ENCODE results near the gene ZNF619.

ZNF619 gene

DNA sequence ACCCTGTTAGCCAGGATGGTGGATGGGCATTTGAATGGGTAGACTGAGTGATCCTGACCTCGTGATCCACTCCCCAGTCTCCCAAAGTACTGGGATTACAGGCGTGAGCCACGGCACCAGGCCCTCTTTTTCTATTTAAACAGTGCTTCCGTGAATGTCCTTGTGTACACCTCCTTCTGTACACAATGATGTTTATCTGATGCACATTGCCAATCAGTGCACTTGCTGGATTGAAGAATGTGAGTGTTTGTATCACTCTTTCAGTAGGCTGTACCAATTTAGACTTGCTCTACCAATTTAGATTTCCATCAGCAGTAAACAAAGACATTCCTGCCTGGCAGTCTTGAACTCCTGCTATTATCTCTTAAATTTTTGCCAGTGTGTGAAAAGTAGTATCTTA lies 8.9 kb upstream of the ZNF619 start:
- no peak for DNase-seq

DNA sequence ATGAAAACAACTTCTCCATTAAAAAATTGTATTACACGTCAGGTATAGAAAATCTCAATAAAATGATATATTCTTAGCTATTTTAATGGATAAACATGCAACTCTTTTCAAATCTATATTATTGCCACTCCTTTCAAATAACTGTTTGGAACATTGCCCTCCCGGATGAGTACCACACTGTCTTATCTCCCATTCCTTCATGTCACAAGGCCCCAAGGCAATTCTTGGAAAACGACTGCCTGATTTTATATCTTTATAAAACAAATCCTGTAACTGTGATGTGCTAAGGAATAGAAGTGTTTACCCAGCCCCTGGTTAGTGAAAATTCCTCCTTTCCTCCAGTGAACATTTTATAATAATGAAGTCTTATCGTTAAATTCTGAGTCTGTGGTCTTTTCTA lies 6.2 kb upstream of the ZNF619 start:
- no peak for DNase-seq

DNA sequence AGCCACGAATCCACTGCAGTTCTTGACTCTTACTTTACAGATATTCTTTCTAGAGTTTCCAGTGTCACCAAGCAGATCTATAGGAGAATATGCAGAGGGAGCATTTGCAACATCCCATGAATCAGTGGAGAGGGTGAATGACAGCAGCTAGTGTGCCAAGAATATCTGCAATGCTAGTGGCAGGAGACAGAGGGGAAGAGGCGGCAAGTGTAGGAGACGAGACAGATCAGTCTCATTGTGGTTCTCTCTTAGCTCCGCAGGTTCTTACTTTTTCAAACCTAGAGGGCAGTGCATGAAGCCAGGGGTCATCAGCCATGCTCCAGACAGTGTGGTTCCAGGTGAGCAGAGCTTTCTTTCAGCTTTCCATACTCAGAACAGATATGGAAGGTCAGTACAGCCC lies 744 bp downstream of the ZNF619 start:
- DNase-seq = no peak

DNA sequence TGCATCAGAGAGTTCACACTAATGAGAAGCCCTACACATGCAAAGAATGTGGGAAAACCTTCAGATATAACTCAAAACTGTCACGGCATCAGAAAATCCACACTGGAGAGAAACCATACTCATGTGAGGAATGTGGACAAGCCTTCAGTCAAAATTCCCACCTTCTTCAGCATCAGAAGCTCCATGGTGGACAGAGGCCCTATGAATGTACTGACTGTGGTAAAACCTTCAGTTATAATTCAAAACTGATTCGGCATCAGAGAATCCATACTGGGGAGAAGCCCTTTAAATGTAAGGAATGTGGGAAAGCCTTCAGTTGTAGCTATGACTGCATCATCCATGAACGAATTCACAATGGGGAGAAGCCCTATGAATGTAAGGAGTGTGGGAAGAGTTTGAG lies 10.2 kb downstream of the ZNF619 start:
- DNase-seq = no peak

DNA sequence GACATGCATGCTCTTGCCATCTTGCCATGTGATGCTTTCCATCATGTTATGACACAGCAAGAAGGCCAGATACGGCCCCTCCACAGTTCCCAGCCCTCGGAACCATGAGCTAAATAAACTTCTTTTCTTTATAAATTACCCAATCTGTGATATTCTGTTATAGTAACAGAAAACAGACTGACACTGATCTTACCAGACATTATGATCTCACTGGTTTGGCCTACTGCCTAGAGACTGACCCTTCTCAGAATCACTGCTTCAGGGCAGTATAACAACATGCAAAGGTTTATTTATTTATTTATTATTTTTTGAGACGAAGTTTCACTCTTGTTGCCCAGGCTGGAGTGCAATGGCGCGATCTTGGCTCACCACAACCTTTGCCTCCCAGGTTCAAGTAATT lies 14.0 kb downstream of the ZNF619 start:
- no peak for DNase-seq

DNA sequence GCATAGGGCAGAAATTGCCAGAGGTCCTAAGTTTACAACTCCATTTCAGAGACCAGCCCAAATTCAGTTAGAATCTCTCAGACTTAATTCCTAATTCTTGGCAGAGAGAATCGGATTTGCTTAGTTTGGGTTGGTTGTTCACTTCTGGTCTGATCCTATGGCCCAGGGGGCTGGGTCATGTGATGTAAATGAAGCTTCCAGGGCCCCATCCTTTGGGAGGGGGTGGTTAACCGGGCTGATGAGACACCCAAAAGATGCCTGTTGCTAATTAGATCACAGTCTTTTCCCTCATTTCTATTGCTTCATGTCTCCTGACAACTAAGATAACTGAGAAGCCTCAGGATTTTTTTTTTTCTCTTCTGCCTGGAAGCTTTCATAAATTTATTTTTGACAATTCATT lies 17.8 kb downstream of the ZNF619 start:
- no peak for DNase-seq

DNA sequence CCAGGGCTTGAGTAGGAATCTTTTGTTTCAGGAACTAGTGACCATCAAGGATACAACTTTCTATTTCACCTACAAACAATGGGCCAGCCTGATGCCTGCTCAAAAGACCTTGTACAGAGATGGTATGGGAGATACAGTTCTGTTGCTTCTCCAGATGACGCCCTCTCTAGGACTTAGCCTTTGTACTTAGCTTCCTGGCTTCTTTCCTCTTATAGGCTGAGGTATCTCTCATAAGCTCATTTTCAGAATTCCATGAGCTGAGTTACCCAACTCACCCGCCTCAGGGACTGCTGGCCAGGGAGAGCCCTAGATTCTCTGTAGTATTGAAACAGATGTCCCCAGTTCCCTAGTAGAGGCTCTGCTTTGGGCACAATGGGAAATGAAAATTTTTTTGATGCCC lies 20.4 kb downstream of the ZNF619 start:
- DNase-seq = no peak

DNA sequence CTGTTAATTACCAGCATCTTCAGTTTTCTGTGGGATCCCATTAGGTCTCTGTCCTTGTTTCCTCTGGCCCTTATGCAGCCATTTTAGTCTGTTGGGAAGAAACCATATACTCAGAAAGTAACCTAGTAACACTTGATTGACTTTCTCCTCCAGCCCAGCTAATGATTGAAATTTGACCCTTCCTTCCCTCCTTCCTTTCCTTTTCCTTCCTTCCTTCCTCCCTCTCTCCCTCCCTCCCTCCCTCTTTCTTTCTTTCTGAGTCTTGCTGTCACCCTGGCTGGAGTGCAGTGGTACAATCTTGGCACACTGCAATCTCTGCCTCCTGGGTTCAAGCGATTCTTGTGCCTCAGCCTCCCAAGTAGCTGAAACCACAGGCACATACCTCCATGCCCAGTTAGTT lies 23.0 kb downstream of the ZNF619 start:
- DNase-seq = no peak

DNA sequence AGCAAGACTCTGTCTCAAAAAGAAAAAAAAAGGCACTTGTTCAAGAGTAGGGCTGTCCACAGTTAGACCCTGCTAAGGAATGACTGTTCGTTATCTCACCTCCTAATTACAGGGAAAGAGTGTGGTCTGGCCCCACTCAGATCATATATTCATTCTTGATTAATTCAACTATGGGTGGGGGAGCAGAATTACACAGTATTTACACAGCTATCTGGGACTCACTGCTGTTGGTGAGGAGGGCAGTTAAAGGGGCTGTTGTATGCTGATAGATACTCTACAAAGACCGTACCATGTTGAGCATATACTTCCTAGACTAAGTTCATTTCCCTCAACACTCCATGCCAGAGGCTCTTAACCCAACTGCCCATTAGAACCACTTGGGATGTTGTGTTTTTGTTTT lies 25.1 kb downstream of the ZNF619 start:
- DNase-seq = no peak

DNA sequence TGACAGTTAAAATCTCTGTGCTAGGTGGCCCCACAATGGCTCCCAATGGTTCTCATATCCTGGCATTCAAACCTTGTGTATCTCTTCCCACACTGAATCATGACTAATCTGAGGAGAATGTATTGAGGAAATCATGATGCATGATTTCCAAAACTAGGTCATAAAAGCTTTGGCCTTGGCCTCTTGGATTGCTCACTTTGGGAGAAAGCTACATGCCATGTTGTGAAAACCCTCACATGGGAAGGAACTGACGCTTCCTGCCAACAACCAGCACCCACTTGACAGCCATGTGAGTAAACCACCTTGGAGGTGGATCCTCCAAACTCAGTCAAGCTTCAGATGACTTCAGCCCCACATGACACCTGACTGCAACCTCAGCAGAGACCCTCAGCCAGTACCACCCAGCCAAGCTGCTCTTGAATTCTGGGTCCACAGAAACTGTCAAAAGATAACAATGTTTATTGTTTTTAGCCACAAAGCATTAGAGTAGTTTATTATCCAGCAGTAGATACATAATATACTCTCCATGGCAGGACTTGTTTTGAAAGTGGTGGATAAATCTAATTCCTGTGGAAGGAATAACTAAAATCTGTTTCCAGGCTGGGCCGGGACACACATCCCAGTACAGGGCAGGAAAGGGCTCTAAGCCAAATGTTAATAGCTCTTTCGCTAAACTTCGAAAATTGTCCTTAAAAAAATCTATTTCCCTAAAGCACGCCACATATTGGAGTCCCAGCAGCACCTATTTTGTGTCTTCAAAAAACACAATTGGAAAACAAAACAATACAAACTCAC lies 27.9 kb downstream of the ZNF619 start:
- DNase-seq = no peak

DNA sequence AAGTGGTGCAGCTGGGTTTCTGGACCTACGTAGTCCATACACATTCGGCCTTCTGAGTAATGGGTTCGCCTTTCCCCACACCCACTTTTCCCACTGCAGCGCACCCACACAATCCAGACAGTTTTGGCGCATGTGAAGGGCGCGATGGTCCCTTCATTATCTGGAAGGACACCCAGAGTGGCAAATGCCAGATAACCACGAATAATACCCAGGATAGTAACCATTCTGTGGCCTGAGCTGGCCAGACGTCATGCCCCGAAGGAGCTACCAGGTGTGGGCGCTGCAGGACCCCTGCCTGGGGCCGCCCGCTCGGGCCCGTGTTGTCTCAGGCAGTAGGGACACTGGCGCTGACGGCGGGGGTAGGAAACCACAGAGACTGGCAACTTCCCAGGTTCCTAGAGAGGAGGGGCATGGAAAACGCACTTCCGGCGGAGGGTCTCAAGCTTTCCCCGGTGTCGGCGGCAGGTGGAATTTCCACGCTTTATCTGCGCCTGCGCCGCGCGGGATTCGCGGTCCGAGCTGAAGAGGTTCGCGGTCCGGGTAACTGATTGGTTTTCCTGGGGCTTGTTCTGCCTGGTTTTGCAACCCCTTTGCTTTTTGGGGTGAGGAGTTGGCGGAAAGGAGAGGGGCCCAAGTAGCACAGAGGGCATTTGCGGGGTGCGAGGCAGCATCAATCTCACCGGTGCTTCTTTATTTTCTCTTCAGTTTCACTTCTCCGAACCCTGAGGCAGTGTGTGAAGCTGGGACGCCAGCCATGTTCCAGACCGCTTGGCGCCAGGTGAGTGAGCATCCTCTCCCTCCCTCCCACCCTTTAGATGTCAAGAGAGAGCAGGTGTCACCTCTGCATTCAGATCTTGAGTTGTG lies 28.9 kb downstream of the ZNF619 start, which contains the start of gene ZNF620:
Gene ZNF620, plus strand, starts transcription at position 441 of the 864 bp plus-strand sequence. Its CDS starts 314 bp downstream, at position 755.
- peak; percentile 54 for DNase-seq

DNA sequence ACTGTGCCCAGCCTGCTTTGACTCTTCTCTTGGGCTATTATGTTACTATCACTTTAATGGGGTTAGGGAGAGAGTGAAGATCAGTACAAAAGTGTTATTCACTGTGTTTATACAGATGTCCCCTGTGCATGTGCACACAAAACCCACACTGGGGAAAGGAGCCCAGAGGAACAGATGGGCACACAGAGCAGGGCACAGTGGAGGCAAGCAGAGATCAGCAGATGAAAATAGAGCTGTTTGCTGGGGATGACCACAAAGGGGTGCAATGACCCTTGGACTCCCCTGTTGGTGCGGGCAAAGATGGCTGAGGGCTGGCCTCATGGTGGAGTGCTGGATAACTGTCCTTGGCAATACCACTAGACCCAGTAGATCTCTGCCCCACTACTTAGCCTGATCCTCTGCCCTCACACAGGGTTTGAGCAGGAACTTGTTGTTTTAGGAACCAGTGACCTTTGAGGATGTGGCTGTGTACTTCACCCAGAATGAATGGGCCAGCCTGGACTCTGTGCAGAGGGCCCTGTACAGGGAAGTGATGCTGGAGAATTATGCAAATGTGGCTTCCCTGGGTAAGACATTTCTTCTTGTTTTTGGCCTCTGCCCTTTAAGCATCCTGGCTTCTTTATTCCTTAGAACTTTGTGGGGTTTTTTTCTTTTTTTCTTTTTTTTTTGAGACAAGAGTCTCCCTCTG lies 34.3 kb downstream of the ZNF619 start:
- DNase-seq = no peak

DNA sequence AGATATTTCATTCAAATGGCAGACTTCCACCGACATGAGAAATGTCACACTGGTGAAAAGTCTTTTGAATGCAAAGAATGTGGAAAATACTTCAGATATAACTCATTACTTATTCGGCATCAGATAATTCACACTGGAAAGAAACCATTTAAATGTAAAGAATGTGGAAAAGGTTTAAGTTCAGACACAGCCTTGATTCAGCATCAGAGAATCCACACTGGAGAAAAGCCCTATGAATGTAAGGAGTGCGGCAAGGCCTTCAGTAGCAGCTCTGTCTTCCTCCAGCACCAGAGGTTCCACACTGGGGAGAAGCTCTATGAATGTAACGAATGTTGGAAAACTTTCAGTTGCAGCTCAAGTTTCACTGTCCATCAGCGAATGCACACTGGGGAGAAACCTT lies 39.3 kb downstream of the ZNF619 start:
- DNase-seq = no peak

DNA sequence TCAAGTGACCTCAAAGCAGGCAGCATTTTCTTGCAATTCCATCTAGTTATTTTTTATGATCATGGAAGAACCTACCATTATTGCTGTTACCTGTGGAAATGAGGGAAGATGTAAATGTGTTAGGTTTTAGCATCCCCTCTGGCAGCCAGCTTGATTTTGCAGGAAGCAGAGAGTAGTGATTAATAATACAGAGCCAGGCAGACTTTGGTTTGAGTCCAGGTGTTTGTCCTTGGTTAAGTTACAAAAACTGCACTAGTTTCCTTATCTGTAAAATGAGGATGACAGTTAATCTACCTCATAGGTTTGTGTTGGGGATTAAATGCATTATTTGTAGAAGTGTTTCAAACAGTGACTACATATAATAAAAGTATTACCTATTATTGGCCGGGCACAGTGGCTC lies 41.1 kb downstream of the ZNF619 start:
- DNase-seq = no peak

DNA sequence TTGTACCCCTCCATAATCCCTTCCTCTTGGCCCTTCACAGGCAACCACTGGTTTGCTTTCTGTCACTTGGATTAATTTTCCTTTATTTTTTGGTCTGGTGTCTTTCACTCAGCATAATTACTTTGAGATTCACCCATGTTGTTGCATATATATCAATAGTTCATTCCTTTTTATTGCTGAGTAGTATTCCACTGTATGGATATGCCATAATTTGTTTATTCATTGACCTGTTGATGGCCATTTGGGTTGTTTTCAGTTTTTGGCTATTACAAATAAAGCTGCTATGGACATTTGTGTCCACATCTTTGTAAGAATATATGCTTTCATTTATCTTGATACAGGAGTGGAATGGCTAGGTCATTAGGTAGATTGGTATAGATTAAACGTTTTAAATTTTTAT lies 41.9 kb downstream of the ZNF619 start:
- no peak for DNase-seq

DNA sequence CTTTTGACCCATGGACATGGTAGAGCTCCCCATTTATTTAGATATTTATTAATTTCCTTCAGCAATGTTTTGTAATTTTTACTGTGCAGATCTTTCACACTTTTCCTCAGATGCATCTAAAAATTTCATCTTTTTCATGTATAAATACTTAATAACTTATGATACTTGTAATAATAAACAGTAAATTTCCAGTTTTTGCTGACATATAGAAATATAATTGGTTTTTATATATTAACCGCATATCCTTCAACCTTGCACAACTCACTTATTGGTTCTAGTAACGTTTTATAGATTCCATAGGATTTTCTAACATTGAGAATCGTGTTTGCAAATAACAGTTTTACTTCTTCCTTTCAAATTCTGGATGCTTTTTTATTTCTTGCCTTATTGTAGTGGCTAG lies 44.3 kb downstream of the ZNF619 start:
- DNase-seq = no peak

DNA sequence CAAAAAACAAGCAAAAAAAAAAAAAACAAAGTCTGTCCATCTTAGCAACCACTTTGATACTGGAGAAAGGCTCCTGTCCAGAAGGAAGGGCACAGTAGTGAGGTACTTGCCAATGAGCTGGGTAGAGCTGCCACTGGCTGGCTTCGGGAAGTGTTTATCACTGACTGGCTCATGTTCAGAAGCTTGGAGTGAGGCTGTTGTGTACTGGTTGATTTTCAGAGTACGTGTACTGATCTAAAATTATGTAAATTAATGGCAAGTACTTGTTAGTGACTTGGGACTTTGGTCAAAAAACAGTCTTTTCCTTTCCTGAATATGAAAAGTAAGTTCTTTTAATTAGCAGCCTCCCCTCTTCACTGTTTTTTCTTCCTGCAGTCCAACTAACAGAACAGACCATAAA lies 46.9 kb downstream of the ZNF619 start:
- no peak for DNase-seq

DNA sequence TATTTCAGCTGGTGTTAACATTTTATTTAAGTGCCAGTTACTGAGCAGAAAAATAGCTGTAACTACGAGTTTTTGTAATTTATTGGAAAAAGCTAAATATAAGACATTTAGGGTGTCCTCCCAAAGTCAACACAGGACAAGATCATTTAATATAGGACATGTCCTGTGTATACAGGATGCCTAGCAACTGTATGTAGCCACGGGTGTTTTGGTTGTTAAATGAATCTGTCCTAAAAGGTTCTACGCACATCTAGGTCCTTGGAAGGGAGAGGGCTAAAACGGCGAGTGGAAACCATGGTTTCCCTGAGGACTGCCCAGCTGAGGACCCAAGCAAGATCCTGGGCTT lies 47.3 kb downstream of the ZNF619 start:
- DNase-seq = no peak

DNA sequence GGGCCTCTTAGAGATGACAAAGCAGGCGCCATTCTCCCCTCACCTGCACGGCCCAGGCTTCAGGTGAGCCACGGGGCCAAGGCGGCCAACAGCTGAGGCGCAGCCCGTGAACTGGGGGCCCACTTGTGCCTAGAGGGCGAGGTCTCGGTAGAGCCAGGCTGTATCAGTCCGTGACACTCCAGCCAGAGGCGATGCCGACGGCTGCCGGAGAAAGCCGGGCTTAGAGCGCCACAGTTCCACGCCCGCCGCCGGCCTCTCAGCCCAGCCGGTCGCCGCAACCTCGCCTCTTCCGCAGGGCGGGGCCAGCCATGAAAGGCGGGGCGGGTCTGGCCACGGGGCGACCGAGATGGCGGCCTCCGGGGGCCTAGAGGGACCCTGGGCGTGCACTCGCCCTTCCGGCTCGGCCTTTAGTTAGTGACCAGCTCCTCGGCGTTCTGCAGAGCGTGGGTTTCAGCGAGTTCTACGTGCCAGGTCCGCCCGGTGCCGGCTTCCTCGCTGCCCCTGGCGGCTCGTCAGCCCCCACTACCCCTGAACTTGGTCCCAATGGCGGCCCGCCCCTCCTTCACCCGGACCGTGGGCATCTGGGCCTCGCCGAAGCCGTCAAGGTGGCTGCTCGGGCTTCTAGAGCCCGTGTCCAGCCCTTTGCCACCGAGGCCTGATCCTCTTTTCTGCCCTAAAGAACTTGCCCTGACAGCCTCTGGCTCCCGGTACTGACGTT lies 47.8 kb downstream of the ZNF619 start, which contains the start of gene ZNF621:
Gene ZNF621, plus strand, starts transcription at position 393 of the 718 bp plus-strand sequence. CDS start 881 bp downstream, outside the sequence.
- DNase-seq = peak; percentile 84

DNA sequence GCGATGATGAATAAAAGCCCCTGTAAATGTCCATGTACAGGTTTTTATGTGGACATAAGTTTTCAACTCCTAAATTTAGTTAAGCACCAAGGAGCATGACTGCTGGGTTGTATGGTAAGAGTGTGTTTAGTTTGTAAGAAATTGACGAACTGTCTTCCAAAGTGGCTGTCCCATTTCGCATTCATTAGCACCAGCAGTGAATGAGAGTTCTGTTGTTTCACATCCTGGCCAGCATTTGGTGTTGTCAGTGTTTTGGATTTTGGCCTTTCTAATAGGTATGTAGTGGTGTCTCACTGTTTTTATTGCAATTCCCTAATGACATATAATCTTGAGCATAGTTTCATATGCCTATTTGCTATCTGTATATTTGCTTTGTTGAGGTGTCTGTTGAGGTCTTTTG lies 51.5 kb downstream of the ZNF619 start:
- DNase-seq = no peak

DNA sequence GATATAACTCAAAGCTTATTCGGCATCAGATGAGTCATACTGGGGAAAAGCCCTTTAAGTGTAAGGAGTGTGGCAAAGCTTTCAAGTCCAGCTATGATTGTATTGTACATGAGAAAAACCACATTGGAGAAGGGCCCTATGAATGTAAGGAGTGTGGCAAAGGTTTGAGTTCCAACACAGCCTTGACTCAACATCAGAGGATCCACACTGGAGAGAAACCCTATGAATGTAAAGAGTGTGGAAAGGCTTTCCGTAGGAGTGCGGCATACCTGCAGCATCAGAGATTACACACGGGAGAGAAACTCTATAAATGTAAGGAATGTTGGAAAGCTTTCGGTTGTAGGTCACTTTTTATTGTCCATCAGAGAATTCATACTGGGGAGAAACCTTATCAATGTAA lies 55.3 kb downstream of the ZNF619 start:
- DNase-seq = no peak

DNA sequence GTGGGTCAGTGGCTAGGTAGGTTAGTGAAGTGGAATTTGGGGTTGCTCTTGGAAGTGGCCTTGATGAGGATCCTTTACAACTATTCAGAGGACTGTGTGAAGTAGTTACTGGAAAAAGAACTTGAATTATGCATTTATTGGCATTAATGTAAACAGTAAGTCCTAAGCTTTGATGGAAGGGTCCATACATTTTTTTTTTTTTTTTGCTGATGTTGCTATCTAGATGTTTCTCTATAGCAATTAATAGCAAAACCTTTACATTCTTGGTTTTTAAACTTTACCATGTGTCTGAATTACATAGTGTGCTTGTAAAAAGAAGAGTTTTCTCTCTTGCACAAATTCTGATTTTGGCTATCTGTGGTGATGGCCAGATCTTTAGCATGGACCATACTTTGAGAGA lies 57.4 kb downstream of the ZNF619 start:
- no peak for DNase-seq

All from CD4-positive, alpha-beta T cell treated with Interferon gamma for 1 hour (primary cell).